MM.1S (cell line): ENCODE results near the gene GPR62.

ENCODE experiments used
- DNase-seq: peaks from one replicate; pipeline ENCODE4 v3.0.0-alpha.2; 2015
- H2AFZ ChIP-seq: fragments of 300-600 bp; sonication (generic); 2 replicates; pipeline ENCODE4 v1.6.0; 2016; ENCODE audit warnings: antibody characterized with exemption, low read length
- H3F3A ChIP-seq: fragments of 300-600 bp; sonication (generic); 2 replicates; pipeline ENCODE4 v1.6.1; 2016; ENCODE audit warnings: mild to moderate bottlenecking, antibody characterized with exemption, low read length, moderate library complexity, mixed read lengths; ENCODE audit not compliant: insufficient read depth
- H3K27ac ChIP-seq: fragments of 300-600 bp; sonication (generic); 2 replicates; pipeline ENCODE4 v1.5.1; 2016; ENCODE audit warnings: mild to moderate bottlenecking, low read length
- H3K27me3 ChIP-seq: fragments of 300-600 bp; sonication (generic); replicated peaks from 2 replicates; pipeline ENCODE4 v1.6.0; 2016; ENCODE audit warnings: low read length; ENCODE audit not compliant: insufficient read depth
- H3K36me3 ChIP-seq: fragments of 300-600 bp; sonication (generic); replicated peaks from 2 replicates; pipeline ENCODE4 v1.6.1; 2016; ENCODE audit warnings: mild to moderate bottlenecking, low read length, mixed read lengths; ENCODE audit not compliant: insufficient read depth
- H3K4me1 ChIP-seq: fragments of 300-600 bp; sonication (generic); 2 replicates; pipeline ENCODE4 v1.6.1; 2016; ENCODE audit warnings: low read length, mixed read lengths
- H3K4me2 ChIP-seq: fragments of 300-600 bp; sonication (generic); 2 replicates; pipeline ENCODE4 v1.6.0; 2016; ENCODE audit warnings: low read depth, low read length
- H3K4me3 ChIP-seq: fragments of 300-600 bp; sonication (generic); 2 replicates; pipeline ENCODE4 v1.5.1; 2016; ENCODE audit warnings: low read length, mixed read lengths
- H3K79me2 ChIP-seq: fragments of 300-600 bp; sonication (generic); 2 replicates; pipeline ENCODE4 v1.6.1; 2016; ENCODE audit warnings: mixed run types, low read length, mixed read lengths
- H3K9ac ChIP-seq: fragments of 300-600 bp; sonication (generic); 2 replicates; pipeline ENCODE4 v1.6.1; 2016; ENCODE audit warnings: low read length, mixed read lengths
- H3K9me2 ChIP-seq: fragments of 300-600 bp; sonication (generic); replicated peaks from 2 replicates; pipeline ENCODE4 v1.6.1; 2016; ENCODE audit warnings: mild to moderate bottlenecking, low read length, mixed read lengths; ENCODE audit not compliant: insufficient read depth
- H3K9me3 ChIP-seq: fragments of 300-600 bp; sonication (generic); replicated peaks from 2 replicates; pipeline ENCODE4 v1.6.1; 2016; ENCODE audit warnings: mild to moderate bottlenecking, low read length, mixed read lengths; ENCODE audit not compliant: insufficient read depth
- H4K20me1 ChIP-seq: fragments of 300-600 bp; sonication (generic); 2 replicates; pipeline ENCODE4 v1.6.1; 2016; ENCODE audit warnings: mild to moderate bottlenecking, low read length, moderate library complexity, mixed read lengths; ENCODE audit not compliant: insufficient read depth
- EZH2 ChIP-seq: fragments of 300-600 bp; sonication (generic); optimal IDR thresholded peaks from 2 replicates; pipeline ENCODE3; 2017; ENCODE audit warnings: low read depth, mild to moderate bottlenecking, antibody characterized with exemption, low read length, mixed read lengths
- EZH2phosphoT487 ChIP-seq: fragments of 300-600 bp; sonication (generic); IDR thresholded peaks from 2 replicates; pipeline ENCODE4 v1.6.1; 2018; ENCODE audit warnings: antibody characterized with exemption, low read length
- TF ChIP-seq, protein P1 (sequence below): fragments of 300-600 bp; sonication (generic); IDR thresholded peaks from 2 replicates; pipeline ENCODE4 v1.5.1; 2016; ENCODE audit warnings: antibody characterized with exemption, low read length, mixed read lengths

Gene GPR62

DNA sequence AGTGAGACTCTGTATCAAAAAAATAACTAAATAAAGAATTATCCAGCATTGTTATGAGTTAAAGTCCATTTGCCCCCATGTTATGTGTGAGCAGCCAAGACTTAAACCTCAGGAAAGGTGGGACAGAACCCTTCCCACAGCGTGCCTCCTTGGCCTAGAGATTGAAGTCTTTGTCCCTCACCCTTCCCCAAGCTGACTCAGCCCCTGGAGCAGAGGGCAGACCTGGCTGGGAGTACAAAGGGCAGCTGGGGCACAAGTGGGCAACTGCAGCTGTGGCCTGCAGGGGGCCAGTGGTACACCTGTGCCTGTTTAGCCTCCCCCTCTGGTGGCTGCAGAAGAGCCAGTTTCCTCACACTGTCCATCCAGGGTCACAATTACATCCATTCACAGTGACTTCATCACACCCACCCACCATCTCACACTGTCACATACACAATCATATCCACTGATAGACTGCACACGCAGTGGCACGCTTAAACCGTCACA, 27.2 kb downstream of the GPR62 start:
- Histone ChIP-seq H3K9ac (peak overlapping the region; percentile 79), H3K36me3 (no peaks in the 10 kb centered on the region), H3F3A (peaks cover 24% of the 10 kb centered on the region), H2AFZ (peak overlapping the region; percentile 93), H3K9me2 (no peaks in the 10 kb centered on the region), H3K27me3 (no peaks in the 10 kb centered on the region), H3K4me3 (peak overlapping the region; percentile 90), H4K20me1 (no peaks in the 10 kb centered on the region), H3K9me3 (no peaks in the 10 kb centered on the region), H3K27ac (peak overlapping the region; percentile 75), H3K4me2 (peak overlapping the region; percentile 94), H3K4me1 (no peaks in the 10 kb centered on the region), H3K79me2 (peaks cover 8% of the 10 kb centered on the region)
- TF ChIP-seq EZH2phosphoT487 = no peak
- TF ChIP-seq, protein P1, sequence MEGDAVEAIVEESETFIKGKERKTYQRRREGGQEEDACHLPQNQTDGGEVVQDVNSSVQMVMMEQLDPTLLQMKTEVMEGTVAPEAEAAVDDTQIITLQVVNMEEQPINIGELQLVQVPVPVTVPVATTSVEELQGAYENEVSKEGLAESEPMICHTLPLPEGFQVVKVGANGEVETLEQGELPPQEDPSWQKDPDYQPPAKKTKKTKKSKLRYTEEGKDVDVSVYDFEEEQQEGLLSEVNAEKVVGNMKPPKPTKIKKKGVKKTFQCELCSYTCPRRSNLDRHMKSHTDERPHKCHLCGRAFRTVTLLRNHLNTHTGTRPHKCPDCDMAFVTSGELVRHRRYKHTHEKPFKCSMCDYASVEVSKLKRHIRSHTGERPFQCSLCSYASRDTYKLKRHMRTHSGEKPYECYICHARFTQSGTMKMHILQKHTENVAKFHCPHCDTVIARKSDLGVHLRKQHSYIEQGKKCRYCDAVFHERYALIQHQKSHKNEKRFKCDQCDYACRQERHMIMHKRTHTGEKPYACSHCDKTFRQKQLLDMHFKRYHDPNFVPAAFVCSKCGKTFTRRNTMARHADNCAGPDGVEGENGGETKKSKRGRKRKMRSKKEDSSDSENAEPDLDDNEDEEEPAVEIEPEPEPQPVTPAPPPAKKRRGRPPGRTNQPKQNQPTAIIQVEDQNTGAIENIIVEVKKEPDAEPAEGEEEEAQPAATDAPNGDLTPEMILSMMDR = peak; percentile 85
- TF ChIP-seq EZH2 = no peak
- peak; percentile 69 for DNase-seq

GRCh38 chr3:51982838-51983577, 27.8 kb downstream of the GPR62 start, which contains the start of gene ACY1:
TSS of gene ACY1 (plus strand) at chr3:51983535. CDS start at chr3:51984065, 530 bp downstream.
- no peak for TF ChIP-seq EZH2
- TF ChIP-seq EZH2phosphoT487 = no peak
- TF ChIP-seq, protein P1 = no peak
- H3F3A ChIP-seq = peaks cover 22% of the 10 kb centered on the region

GRCh38 chr3:51983578-51984268, 28.5 kb downstream of the GPR62 start:
- Histone ChIP-seq H4K20me1 (no peaks in the 10 kb centered on the region), H3K27ac (peak overlapping the region; percentile 75; the same call in 1 of the 2 replicates), H3F3A (peaks cover 22% of the 10 kb centered on the region), H3K9ac (peak overlapping the region; percentile 79), H3K4me3 (peak overlapping the region; percentile 90), H3K4me2 (peak overlapping the region; percentile 94), H3K9me2 (no peaks in the 10 kb centered on the region), H3K4me1 (no peaks in the 10 kb centered on the region), H3K27me3 (no peaks in the 10 kb centered on the region), H2AFZ (peak overlapping the region; percentile 93), H3K36me3 (no peaks in the 10 kb centered on the region), H3K9me3 (no peaks in the 10 kb centered on the region), H3K79me2 (peaks cover 8% of the 10 kb centered on the region)
- no peak for TF ChIP-seq EZH2
- TF ChIP-seq, protein P1 = no peak
- TF ChIP-seq EZH2phosphoT487 = no peak
- DNase-seq = no peak

More at GRCh38 chr3:51982838-51983577, 27.8 kb downstream of the GPR62 start, which contains the start of gene ACY1:
- Histone ChIP-seq H3K9me2 (no peaks in the 10 kb centered on the region), H3K9ac (peak within 1 kb of the TSS; percentile 79), H3K27me3 (no peaks in the 10 kb centered on the region), H3K4me1 (no peaks in the 10 kb centered on the region), H3K36me3 (no peaks in the 10 kb centered on the region), H2AFZ (peak within 1 kb of the TSS; percentile 93), H3K4me3 (peak within 1 kb of the TSS; percentile 90), H3K4me2 (peak within 1 kb of the TSS; percentile 94), H3K27ac (peak within 1 kb of the TSS; percentile 75), H3K79me2 (peaks cover 8% of the 10 kb centered on the region), H4K20me1 (no peaks in the 10 kb centered on the region), H3K9me3 (no peaks in the 10 kb centered on the region)
- DNase-seq = peak; percentile 86
